GM23338 (cell line): ENCODE results near the gene OTUB2. TPM values are rescaled to one million over a fixed set of nuclear protein-coding genes. Genes with fewer than 3 reads are reported as not detected.

Experiments used
- ATAC-seq: fragments of 200-7000 bp; cut with Tn5 transposase; 3 replicates; pipeline ENCODE4 v1.9.1; 2020
- DNase-seq: peaks from one replicate; pipeline ENCODE4 v3.0.0-alpha.2; 2015; ENCODE audit warnings: low spot score
- H2AFZ ChIP-seq: fragments of 200-600 bp; sonication (generic); 2 replicates; pipeline ENCODE4 v1.8.0; 2016; ENCODE audit warnings: antibody characterized with exemption, mild to moderate bottlenecking, moderate library complexity
- H3F3A ChIP-seq: fragments of 200-600 bp; sonication (generic); replicated peaks from 2 replicates; pipeline ENCODE4 v1.8.0; 2017; ENCODE audit warnings: antibody characterized with exemption, mixed run types, low read depth
- H3K27ac ChIP-seq: fragments of 200-600 bp; sonication (generic); 2 replicates; pipeline ENCODE4 v1.6.1; 2016; ENCODE audit warnings: low read depth
- H3K27me3 ChIP-seq: fragments of 200-600 bp; sonication (generic); 2 replicates; pipeline ENCODE4 v1.8.0; 2016; ENCODE audit warnings: mild to moderate bottlenecking, mixed run types, moderate library complexity; ENCODE audit not compliant: insufficient read depth
- H3K36me3 ChIP-seq: fragments of 200-600 bp; sonication (generic); 2 replicates; pipeline ENCODE4 v1.8.0; 2016; ENCODE audit warnings: mild to moderate bottlenecking; ENCODE audit not compliant: insufficient read depth
- H3K4me1 ChIP-seq: fragments of 200-600 bp; sonication (generic); 2 replicates; pipeline ENCODE4 v1.8.0; 2016; ENCODE audit warnings: mild to moderate bottlenecking, moderate library complexity; ENCODE audit not compliant: insufficient read depth
- H3K4me2 ChIP-seq: fragments of 200-600 bp; sonication (generic); 2 replicates; pipeline ENCODE4 v1.7.1; 2017; ENCODE audit warnings: mixed run types
- H3K4me3 ChIP-seq: fragments of 200-600 bp; sonication (generic); 2 replicates; pipeline ENCODE4 v1.6.1; 2016; ENCODE audit warnings: mixed run types
- H3K79me2 ChIP-seq: fragments of 200-600 bp; sonication (generic); replicated peaks from 2 replicates; pipeline ENCODE4 v1.8.0; 2017; ENCODE audit warnings: mild to moderate bottlenecking; ENCODE audit not compliant: insufficient read depth
- H3K9me2 ChIP-seq: fragments of 200-600 bp; sonication (generic); 2 replicates; pipeline ENCODE4 v1.8.0; 2017; ENCODE audit not compliant: insufficient read depth
- H4K20me1 ChIP-seq: fragments of 200-600 bp; sonication (generic); replicated peaks from 2 replicates; pipeline ENCODE4 v1.8.0; 2017; ENCODE audit warnings: mild to moderate bottlenecking; ENCODE audit not compliant: insufficient read depth
- H3K27ac Mint-ChIP-seq: 2 replicates; pipeline ENCODE4 v1.8.0; 2020; ENCODE audit warnings: inconsistent platforms, mild to moderate bottlenecking, moderate library complexity, mixed read lengths
- H3K27me3 Mint-ChIP-seq: 3 replicates; pipeline ENCODE4 v1.8.0; 2022; ENCODE audit warnings: low read depth, mild to moderate bottlenecking, moderate library complexity, mixed read lengths, inconsistent platforms; ENCODE audit not compliant: insufficient read depth, poor library complexity
- H3K36me3 Mint-ChIP-seq: 3 replicates; pipeline ENCODE4 v1.8.0; 2021; ENCODE audit warnings: low read depth, mild to moderate bottlenecking, inconsistent platforms, moderate library complexity, mixed read lengths
- H3K4me1 Mint-ChIP-seq: 3 replicates; pipeline ENCODE4 v1.8.0; 2020; ENCODE audit warnings: mild to moderate bottlenecking, inconsistent platforms, mixed read lengths
- H3K4me3 Mint-ChIP-seq: 3 replicates; pipeline ENCODE4 v1.8.0; 2021; ENCODE audit warnings: moderate library complexity, mild to moderate bottlenecking, inconsistent platforms, mixed read lengths
- H3K9me3 Mint-ChIP-seq: 3 replicates; pipeline ENCODE4 v1.8.0; 2020; ENCODE audit warnings: moderate library complexity, mild to moderate bottlenecking, inconsistent platforms, mixed read lengths
- CREB1 ChIP-seq: fragments of 250-450 bp; sonication (Bioruptor Pico); IDR thresholded peaks from 2 replicates; pipeline ENCODE4 v1.5.0; 2020; ENCODE audit warnings: low read depth, mild to moderate bottlenecking, moderate library complexity
- CTCF ChIP-seq, 2 experiments: fragments of 200-600 bp in 1 of 2; sonication (generic) in 1 of 2; conservative IDR thresholded peaks; 2 replicates each; pipeline versions ENCODE4 v1.5.1 to v1.6.1; 2016 to 2017; ENCODE audit warnings: antibody characterized with exemption in 2 of 2, low read depth in 2 of 2, mild to moderate bottlenecking in 2 of 2, moderate library complexity in 1 of 2
- ETS1 ChIP-seq: IDR thresholded peaks from 2 replicates; pipeline ENCODE4 v1.6.1; 2016; ENCODE audit warnings: antibody characterized with exemption
- EZH2 ChIP-seq: fragments of 200-600 bp; sonication (generic); IDR thresholded peaks from one replicate; pipeline ENCODE4 v1.8.0; 2017; ENCODE audit warnings: antibody characterized with exemption, mild to moderate bottlenecking, low read depth; ENCODE audit not compliant: unreplicated experiment
- EZH2phosphoT487 ChIP-seq: fragments of 200-600 bp; sonication (generic); IDR thresholded peaks from one replicate; pipeline ENCODE4 v1.8.1; 2018; ENCODE audit warnings: antibody characterized with exemption; ENCODE audit not compliant: unreplicated experiment
- JUNB ChIP-seq: IDR thresholded peaks from one replicate; pipeline ENCODE4 v1.6.1; 2016; ENCODE audit warnings: antibody characterized with exemption; ENCODE audit not compliant: unreplicated experiment
- NANOG ChIP-seq: IDR thresholded peaks from 2 replicates; pipeline ENCODE4 v1.6.1; 2016; ENCODE audit warnings: antibody characterized with exemption, borderline replicate concordance
- POLR2AphosphoS5 ChIP-seq: IDR thresholded peaks from 2 replicates; pipeline ENCODE4 v1.6.1; 2016; ENCODE audit warnings: antibody characterized with exemption, low read depth
- REST ChIP-seq: IDR thresholded peaks from one replicate; pipeline ENCODE4 v1.6.1; 2018; ENCODE audit warnings: antibody characterized with exemption; ENCODE audit not compliant: unreplicated experiment
- STAT1 ChIP-seq: IDR thresholded peaks from one replicate; pipeline ENCODE4 v1.6.1; 2016; ENCODE audit warnings: antibody characterized with exemption; ENCODE audit not compliant: unreplicated experiment
- ZNF114 ChIP-seq: fragments of 250-450 bp; sonication (Bioruptor Pico); IDR thresholded peaks from 2 replicates; pipeline ENCODE4 v1.5.0; 2020; ENCODE audit warnings: mild to moderate bottlenecking, moderate library complexity
- ZNF331 ChIP-seq: fragments of 250-450 bp; sonication (Bioruptor Pico); IDR thresholded peaks from 2 replicates; pipeline ENCODE4 v1.5.0; 2020; ENCODE audit warnings: low read depth, mild to moderate bottlenecking, moderate library complexity
- ZNF462 ChIP-seq: fragments of 250-450 bp; sonication (Bioruptor Pico); IDR thresholded peaks from 2 replicates; pipeline ENCODE4 v1.5.0; 2020; ENCODE audit warnings: mild to moderate bottlenecking, moderate library complexity
- polyA plus RNA-seq: library from polyadenylated mRNA; unstranded; fragments of >200 nt; fragmentation: Nextera tagmentation; extraction: Ambion mirVana; gene quantifications from 2 replicates; pipeline ENCODE4 v1.2.1, GENCODE V29; 2016
- total RNA-seq: library from RNA; depleted of rRNA; stranded (reverse); fragments of >200 nt; shearing (Covaris generic); gene quantifications from 2 replicates; pipeline ENCODE4 v1.2.3, GENCODE V29; 2014

The OTUB2 gene
- total and polyA plus RNA-seq, 2 experiments from 2014 or later: 2.1 to 4.1 TPM

- H3K4me2 ChIP-seq: peak overlapping the region; percentile 87
These were observed 55.3 kb downstream of the OTUB2 start for GRCh38 chr14:94081386-94081820.

More at GRCh38 chr14:94081386-94081820, 55.3 kb downstream of the OTUB2 start:
- H3K36me3 Mint-ChIP-seq: peaks cover 30% of the 10 kb centered on the region
- H3F3A ChIP-seq: no peaks in the 10 kb centered on the region
- peaks cover 53% of the 10 kb centered on the region for H3K79me2 ChIP-seq
- peak overlapping the region; percentile 92; the same call in 1 of the 2 replicates for H3K27ac Mint-ChIP-seq
- H3K4me1 Mint-ChIP-seq: peaks cover 24% of the 10 kb centered on the region
- H3K4me3 ChIP-seq: peak overlapping the region; percentile 99
- H3K27me3 Mint-ChIP-seq: peaks cover 2% of the 10 kb centered on the region
- H3K4me1 ChIP-seq: peaks cover 16% of the 10 kb centered on the region
- peak overlapping the region; percentile 87 for H2AFZ ChIP-seq
- ATAC-seq (peak; percentile 47), DNase-seq (no peak)
- no peak overlapping the region for H3K27ac ChIP-seq
- H3K4me3 Mint-ChIP-seq: peak overlapping the region; percentile 98
- no peaks in the 10 kb centered on the region; the same call in 2 of the 3 replicates for H3K9me3 Mint-ChIP-seq
- no peaks in the 10 kb centered on the region for H3K9me2 ChIP-seq
- TF ChIP-seq ZNF331 (no peak), CREB1 (CRISPR knock-in tag) (no peak), CTCF (conservative IDR thresholded peaks at IDR 0.05; ENCODE audit: low read depth in 2 of 2) (no peak), ZNF462 (CRISPR knock-in tag) (no peak), JUNB (no peak), REST (no peak), ETS1 (no peak), POLR2AphosphoS5 (no peak), EZH2 (no peak), NANOG (no peak), ZNF114 (CRISPR knock-in tag) (no peak), EZH2phosphoT487 (no peak), STAT1 (no peak)
- no peaks in the 10 kb centered on the region for H3K27me3 ChIP-seq
- peaks cover 31% of the 10 kb centered on the region for H4K20me1 ChIP-seq
- H3K36me3 ChIP-seq: peaks cover 5% of the 10 kb centered on the region; the same call in 1 of the 2 replicates
